ENCODE results near the gene CCL17. TPM values are rescaled to one million over a fixed set of nuclear protein-coding genes. Genes with fewer than 3 reads are reported as not detected.
"Not testable (repeated sequence)": the region's sequence is repeated elsewhere in the genome, so short reads cannot be mapped to it uniquely, and the experiment has no call there.

The CCL17 gene
- total RNA-seq, 4 donors from 2014 or later, result not detected

GRCh38 chr16:57391300-57391699 lies 13.3 kb upstream of the CCL17 start:
- Histone ChIP-seq H3K4me3 (no peak overlapping the region), H3K36me3 (no peaks in the 10 kb centered on the region), H3K4me1 (no peaks in the 10 kb centered on the region), H3K27me3 (no peaks in the 10 kb centered on the region), H3K9me3 (no peaks in the 10 kb centered on the region), H3K27ac (no peak overlapping the region)
- TF ChIP-seq POLR2A (IDR thresholded peaks at IDR 0.05), result no peak
- no peak for TF ChIP-seq CTCF (IDR thresholded peaks at IDR 0.05)
- DNase-seq, result no peak

- no peaks in the 10 kb centered on the region for H3K27me3 ChIP-seq
- no peak for DNase-seq
- TF ChIP-seq CTCF (IDR thresholded peaks at IDR 0.05) (no peak), POLR2A (IDR thresholded peaks at IDR 0.05) (no peak)
- H3K27ac ChIP-seq, result no peak overlapping the region
- no peaks in the 10 kb centered on the region for H3K9me3 ChIP-seq
- H3K4me3 ChIP-seq, result no peak overlapping the region
- H3K36me3 ChIP-seq, result no peaks in the 10 kb centered on the region
- no peaks in the 10 kb centered on the region for H3K4me1 ChIP-seq
Measured at GRCh38 chr16:57391708-57392107, 12.9 kb upstream of the CCL17 start.

DNA sequence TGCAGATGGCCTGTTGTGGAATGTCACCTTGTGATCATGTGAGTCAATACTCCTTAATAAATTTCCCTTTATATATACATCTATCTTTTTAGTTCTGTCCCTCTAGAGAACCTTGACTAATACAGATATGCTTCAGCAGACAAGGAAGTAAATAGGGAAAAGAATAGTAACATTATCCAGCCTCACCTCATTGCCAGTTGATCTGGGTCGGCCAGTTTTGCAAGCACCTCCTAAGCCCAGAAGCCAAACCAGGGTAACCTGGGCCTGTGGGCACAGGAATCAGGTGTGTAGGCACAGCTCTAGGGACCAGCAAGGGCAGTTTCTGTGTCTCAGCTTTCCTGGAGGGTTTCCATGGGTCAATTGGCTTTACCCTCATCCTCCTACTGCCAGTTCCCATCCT lies 11.9 kb upstream of the CCL17 start:
- H3K36me3 ChIP-seq, result no peaks in the 10 kb centered on the region
- H3K27ac ChIP-seq, result no peak overlapping the region
- H3K27me3 ChIP-seq, result no peaks in the 10 kb centered on the region
- no peaks in the 10 kb centered on the region for H3K9me3 ChIP-seq
- TF ChIP-seq POLR2A (IDR thresholded peaks at IDR 0.05) (no peak), CTCF (IDR thresholded peaks at IDR 0.05) (no peak)
- DNase-seq, result no peak
- H3K4me1 ChIP-seq, result no peaks in the 10 kb centered on the region
- no peak overlapping the region for H3K4me3 ChIP-seq

GRCh38 chr16:57394444-57394843 lies 10.1 kb upstream of the CCL17 start:
- no peak for DNase-seq
- TF ChIP-seq CTCF (IDR thresholded peaks at IDR 0.05) (no peak), POLR2A (IDR thresholded peaks at IDR 0.05) (no peak)
- Histone ChIP-seq H3K4me1 (no peaks in the 10 kb centered on the region), H3K36me3 (no peaks in the 10 kb centered on the region), H3K4me3 (no peak overlapping the region), H3K27ac (no peak overlapping the region), H3K27me3 (no peaks in the 10 kb centered on the region), H3K9me3 (no peaks in the 10 kb centered on the region)

GRCh38 chr16:57395026-57395425 lies 9.5 kb upstream of the CCL17 start:
- Histone ChIP-seq H3K27ac (no peak overlapping the region), H3K27me3 (no peaks in the 10 kb centered on the region), H3K36me3 (no peaks in the 10 kb centered on the region), H3K4me3 (no peak overlapping the region), H3K4me1 (no peaks in the 10 kb centered on the region), H3K9me3 (no peaks in the 10 kb centered on the region)
- no peak for DNase-seq
- TF ChIP-seq POLR2A (IDR thresholded peaks at IDR 0.05) (no peak), CTCF (IDR thresholded peaks at IDR 0.05) (no peak)

DNA sequence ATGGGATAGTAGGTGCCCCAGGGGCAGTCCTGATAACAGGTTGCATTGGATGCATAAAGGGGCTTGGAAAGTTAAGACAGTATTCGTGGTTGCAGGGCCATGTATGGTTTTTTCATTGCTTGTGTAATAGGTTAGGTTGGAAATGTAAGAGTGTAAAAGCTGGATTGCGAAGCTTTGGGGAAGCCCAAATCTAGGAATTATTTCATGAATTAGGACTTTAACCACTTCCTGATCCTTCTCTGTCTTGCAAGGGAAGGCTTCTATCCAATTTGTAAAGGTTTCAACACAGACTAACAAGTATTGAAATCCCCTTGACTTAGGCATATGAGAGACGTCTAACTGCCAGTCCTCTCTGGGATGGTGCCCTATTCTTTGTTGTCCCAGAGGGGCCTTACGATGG lies 7.8 kb upstream of the CCL17 start:
- DNase-seq, result no peak
- Histone ChIP-seq H3K4me1 (no peaks in the 10 kb centered on the region), H3K27me3 (no peaks in the 10 kb centered on the region), H3K27ac (no peak overlapping the region), H3K4me3 (no peak overlapping the region), H3K36me3 (no peaks in the 10 kb centered on the region), H3K9me3 (no peaks in the 10 kb centered on the region)
- TF ChIP-seq CTCF (IDR thresholded peaks at IDR 0.05) (no peak), POLR2A (IDR thresholded peaks at IDR 0.05) (no peak)

- DNase-seq, result not testable (repeated sequence)
Measured at GRCh38 chr16:57397493-57397892, 7.1 kb upstream of the CCL17 start.

More at GRCh38 chr16:57397493-57397892, 7.1 kb upstream of the CCL17 start:
- not testable (repeated sequence) for H3K36me3 ChIP-seq, H3K4me3 ChIP-seq, H3K9me3 ChIP-seq, H3K27ac ChIP-seq, H3K4me1 ChIP-seq, H3K27me3 ChIP-seq
